HepG2 (cell line): ENCODE data around the gene TTLL12. TPM values are rescaled to one million over a fixed set of nuclear protein-coding genes. Genes with fewer than 3 reads are reported as not detected.

ENCODE experiments used
- FOXM1 ChIP-seq: sonication (generic); formaldehyde crosslinking; IDR thresholded peaks from 2 replicates; pipeline ENCODE4 v1.5.0; 2020; ENCODE audit warnings: missing genetic modification reagents
- NFAT5 ChIP-seq: sonication (generic); formaldehyde crosslinking; IDR thresholded peaks from 2 replicates; pipeline ENCODE4 v1.4.0; 2020; ENCODE audit warnings: missing genetic modification reagents
- NFE2L1 ChIP-seq: sonication (generic); formaldehyde crosslinking; IDR thresholded peaks from 2 replicates; pipeline ENCODE4 v1.4.0; 2020; ENCODE audit warnings: missing genetic modification reagents, mild to moderate bottlenecking, borderline replicate concordance
- REPIN1 ChIP-seq: sonication (generic); formaldehyde crosslinking; IDR thresholded peaks from 2 replicates; pipeline ENCODE4 v1.8.0; 2022; ENCODE audit warnings: missing genetic modification reagents, low read depth, mild to moderate bottlenecking, borderline replicate concordance
- SNRNP70 ChIP-seq: fragments of 200-400 bp; formaldehyde crosslinking; IDR thresholded peaks from 2 replicates; pipeline ENCODE4 v1.6.1; 2017; ENCODE audit warnings: mild to moderate bottlenecking, low read depth, low read length, moderate library complexity
- SP2 ChIP-seq: sonication (generic); formaldehyde crosslinking; IDR thresholded peaks from 2 replicates; pipeline ENCODE4 v1.5.1; 2020; ENCODE audit warnings: mild to moderate bottlenecking, missing genetic modification reagents
- STAT6 ChIP-seq: sonication (generic); formaldehyde crosslinking; IDR thresholded peaks from 2 replicates; pipeline ENCODE4 v1.4.0; 2020; ENCODE audit warnings: missing genetic modification reagents, mild to moderate bottlenecking, borderline replicate concordance
- TAF15 ChIP-seq: fragments of 200-400 bp; formaldehyde crosslinking; IDR thresholded peaks from one replicate; pipeline ENCODE4 v1.6.1; 2018; ENCODE audit warnings: mild to moderate bottlenecking, low read depth, low read length; ENCODE audit not compliant: poor library complexity, severe bottlenecking
- THAP7 ChIP-seq: sonication (generic); formaldehyde crosslinking; IDR thresholded peaks from 2 replicates; pipeline ENCODE4 v1.8.1; 2023; ENCODE audit warnings: mild to moderate bottlenecking, missing genetic modification reagents
- ZC3H13 ChIP-seq: sonication (generic); formaldehyde crosslinking; IDR thresholded peaks from 2 replicates; pipeline ENCODE4 v1.8.1; 2023; ENCODE audit warnings: mild to moderate bottlenecking, missing genetic modification reagents, moderate library complexity
- ZKSCAN1 ChIP-seq: fragments of 150-350 bp; IDR thresholded peaks from 2 replicates; pipeline ENCODE4 v1.6.1; 2014; ENCODE audit warnings: low read length
- ZNF264 ChIP-seq: sonication (generic); formaldehyde crosslinking; IDR thresholded peaks from 2 replicates; pipeline ENCODE4 v1.4.0; 2020; ENCODE audit warnings: missing genetic modification reagents
- ZNF546 ChIP-seq: sonication (generic); formaldehyde crosslinking; conservative IDR thresholded peaks from 2 replicates; pipeline ENCODE4 v1.8.1; 2023; ENCODE audit warnings: mild to moderate bottlenecking, missing genetic modification reagents
- ZNF569 ChIP-seq: sonication (generic); formaldehyde crosslinking; IDR thresholded peaks from 2 replicates; pipeline ENCODE4 v1.5.0; 2020; ENCODE audit warnings: mild to moderate bottlenecking, missing genetic modification reagents, moderate library complexity, borderline replicate concordance
- ZNF614 ChIP-seq: IDR thresholded peaks from 2 replicates; pipeline ENCODE4 v1.6.1; 2018; ENCODE audit warnings: missing biosample characterization, missing genetic modification reagents, inconsistent platforms, borderline replicate concordance
- ZNF792 ChIP-seq: IDR thresholded peaks from 2 replicates; pipeline ENCODE4 v1.6.1; 2016
- polyA plus RNA-seq, 8 experiments: library from polyadenylated mRNA; depleted of rRNA in 3 of 8; stranded (reverse) in 7 of 8; unstranded in 1 of 8; fragments of >200 nt; fragmentation: Illumina TruSeq in 4 of 8; extraction: Trizol in 4 of 8; gene quantifications; 2 replicates each; pipeline versions ENCODE4 v1.2.1 to v1.2.3, GENCODE V29; 2011 to 2016; ENCODE audit warnings: low read depth in 4 of 8, missing spikeins in 1 of 8, mixed read lengths in 1 of 8; ENCODE audit not compliant: insufficient read depth in 1 of 8
- total RNA-seq, 5 experiments: library from RNA; depleted of rRNA; stranded (reverse); fragments of >200 nt; fragmentation: Illumina TruSeq; extraction: Trizol; gene quantifications; 2 replicates each; pipeline ENCODE4 v1.2.3, GENCODE V29; 2016; ENCODE audit warnings: low read depth in 1 of 5
- TF ChIP-seq, protein P1 (sequence below): sonication (generic); formaldehyde crosslinking; IDR thresholded peaks from 2 replicates; pipeline ENCODE4 v1.5.1; 2020; ENCODE audit warnings: missing genetic modification reagents, mild to moderate bottlenecking, borderline replicate concordance
- TF ChIP-seq, protein P2 (sequence below): sonication (generic); formaldehyde crosslinking; IDR thresholded peaks from 2 replicates; pipeline ENCODE4 v1.8.1; 2022; ENCODE audit warnings: mild to moderate bottlenecking, missing genetic modification reagents

Gene TTLL12
- total and polyA plus RNA-seq, 2 of the 13 experiments (the other 11 are each of a cell fraction or from before 2014, with no cell fraction given), result 11.9 to 38.1 TPM

GRCh38 chr22:43142880-43143562 is 43.9 kb downstream of the TTLL12 start, which contains the start of gene MCAT (continued):
- TF ChIP-seq STAT6, result no peak; the same call in 1 of the 2 replicates
- TF ChIP-seq NFAT5, result 0 out of 2 replicates have a peak, but pooled peaks have one; percentile 30
- TF ChIP-seq SNRNP70, result no peak
- peak; percentile 74 for TF ChIP-seq REPIN1
- 0 out of 2 replicates have a peak, but pooled peaks have one; percentile 22 for TF ChIP-seq SP2 (CRISPR knock-in tag)
- TF ChIP-seq ZNF546 (CRISPR knock-in tag), result no peak; the same call in 1 of the 2 replicates
- TF ChIP-seq ZNF569 (CRISPR knock-in tag), result no peak
- peak; percentile 76 for TF ChIP-seq ZNF792 (CRISPR knock-in tag)
- no peak for TF ChIP-seq FOXM1 (CRISPR knock-in tag)
- peak; percentile 82; the same call in 1 of the 2 replicates for TF ChIP-seq ZNF614 (CRISPR knock-in tag)
- no peak for TF ChIP-seq NFE2L1
- TF ChIP-seq, protein P1, sequence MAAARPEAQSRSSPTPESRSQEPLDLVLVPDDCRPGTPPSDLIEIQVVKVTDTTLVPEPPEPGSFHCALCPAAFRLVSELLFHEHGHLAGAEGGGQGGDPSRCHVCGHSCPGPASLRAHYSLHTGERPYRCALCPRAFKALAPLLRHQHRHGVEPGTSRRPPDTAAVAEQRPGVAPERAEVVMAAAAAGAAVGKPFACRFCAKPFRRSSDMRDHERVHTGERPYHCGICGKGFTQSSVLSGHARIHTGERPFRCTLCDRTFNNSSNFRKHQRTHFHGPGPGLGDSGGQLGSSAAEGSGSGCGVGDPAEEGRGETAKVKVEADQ (CRISPR knock-in tag), result no peak
- TF ChIP-seq, protein P2, sequence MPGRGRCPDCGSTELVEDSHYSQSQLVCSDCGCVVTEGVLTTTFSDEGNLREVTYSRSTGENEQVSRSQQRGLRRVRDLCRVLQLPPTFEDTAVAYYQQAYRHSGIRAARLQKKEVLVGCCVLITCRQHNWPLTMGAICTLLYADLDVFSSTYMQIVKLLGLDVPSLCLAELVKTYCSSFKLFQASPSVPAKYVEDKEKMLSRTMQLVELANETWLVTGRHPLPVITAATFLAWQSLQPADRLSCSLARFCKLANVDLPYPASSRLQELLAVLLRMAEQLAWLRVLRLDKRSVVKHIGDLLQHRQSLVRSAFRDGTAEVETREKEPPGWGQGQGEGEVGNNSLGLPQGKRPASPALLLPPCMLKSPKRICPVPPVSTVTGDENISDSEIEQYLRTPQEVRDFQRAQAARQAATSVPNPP (CRISPR knock-in tag), result no peak
- no peak for TF ChIP-seq TAF15
- no peak for TF ChIP-seq THAP7
- no peak for TF ChIP-seq ZKSCAN1
- 0 out of 2 replicates have a peak, but pooled peaks have one; percentile 22 for TF ChIP-seq ZNF264 (CRISPR knock-in tag)
- TF ChIP-seq ZC3H13 (CRISPR knock-in tag), result 0 out of 2 replicates have a peak, but pooled peaks have one; percentile 55
